ENCODE results near the gene HNRNPF.
"Not testable (repeated sequence)": the region's sequence is repeated elsewhere in the genome, so short reads cannot be mapped to it uniquely, and the experiment has no call there.

The HNRNPF gene

DNA sequence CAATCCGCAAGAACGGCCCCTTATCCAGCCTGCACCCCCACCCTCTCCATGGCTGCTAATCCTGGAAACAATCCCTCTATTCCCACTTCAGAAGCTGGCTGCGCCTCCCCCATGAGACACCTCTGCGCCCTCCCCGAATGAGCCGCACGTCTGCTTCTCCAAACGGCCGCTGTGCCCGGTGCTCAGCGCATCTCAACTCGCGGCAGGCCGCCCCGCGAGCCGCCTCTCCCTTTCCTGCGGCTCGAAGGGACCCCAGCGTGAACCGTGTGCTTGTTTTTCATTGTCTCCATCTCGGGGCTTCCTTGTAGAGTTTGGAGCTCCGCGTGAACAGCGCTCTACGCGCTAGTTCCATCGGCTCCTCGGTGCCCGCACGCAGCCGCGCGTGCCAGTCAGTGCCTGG lies 58.3 kb downstream of the HNRNPF start:
- no peak overlapping the region for H3K27ac Mint-ChIP-seq
- H3K36me3 Mint-ChIP-seq (ENCODE audit: low read depth) = no peaks in the 10 kb centered on the region
- H3K27me3 Mint-ChIP-seq = peaks cover 40% of the 10 kb centered on the region
- H3K4me3 Mint-ChIP-seq = no peak overlapping the region
- peaks cover 12% of the 10 kb centered on the region for H3K4me1 Mint-ChIP-seq (ENCODE audit: low read depth)
- intact Hi-C loops (cut with micrococcal nuclease) = no loop called here
- H3K9me3 Mint-ChIP-seq = no peaks in the 10 kb centered on the region

DNA sequence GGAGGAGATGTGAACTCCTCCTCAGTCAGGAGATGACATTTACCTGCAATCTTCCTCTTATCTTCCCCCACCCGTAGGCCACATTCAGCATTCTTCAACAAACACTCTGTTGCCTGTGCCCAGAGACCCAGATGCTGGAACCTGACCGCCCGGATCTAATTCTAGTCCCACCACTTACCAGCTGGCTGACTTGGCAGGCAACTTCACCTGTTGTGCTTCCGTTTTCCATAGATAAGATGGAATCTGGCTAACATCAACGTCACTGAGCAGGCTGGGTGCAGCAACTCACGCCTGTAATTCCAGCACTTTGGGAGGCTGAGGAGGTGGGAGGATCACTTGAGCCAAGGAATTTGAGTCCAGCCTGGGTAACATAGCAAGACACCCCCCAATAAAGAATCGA lies 58.8 kb downstream of the HNRNPF start:
- intact Hi-C loops (cut with micrococcal nuclease) = no loop called here
- peaks cover 40% of the 10 kb centered on the region for H3K27me3 Mint-ChIP-seq
- H3K4me3 Mint-ChIP-seq = no peak overlapping the region
- peaks cover 10% of the 10 kb centered on the region for H3K4me1 Mint-ChIP-seq (ENCODE audit: low read depth)
- no peaks in the 10 kb centered on the region for H3K9me3 Mint-ChIP-seq
- no peak overlapping the region for H3K27ac Mint-ChIP-seq
- no peaks in the 10 kb centered on the region for H3K36me3 Mint-ChIP-seq (ENCODE audit: low read depth)

DNA sequence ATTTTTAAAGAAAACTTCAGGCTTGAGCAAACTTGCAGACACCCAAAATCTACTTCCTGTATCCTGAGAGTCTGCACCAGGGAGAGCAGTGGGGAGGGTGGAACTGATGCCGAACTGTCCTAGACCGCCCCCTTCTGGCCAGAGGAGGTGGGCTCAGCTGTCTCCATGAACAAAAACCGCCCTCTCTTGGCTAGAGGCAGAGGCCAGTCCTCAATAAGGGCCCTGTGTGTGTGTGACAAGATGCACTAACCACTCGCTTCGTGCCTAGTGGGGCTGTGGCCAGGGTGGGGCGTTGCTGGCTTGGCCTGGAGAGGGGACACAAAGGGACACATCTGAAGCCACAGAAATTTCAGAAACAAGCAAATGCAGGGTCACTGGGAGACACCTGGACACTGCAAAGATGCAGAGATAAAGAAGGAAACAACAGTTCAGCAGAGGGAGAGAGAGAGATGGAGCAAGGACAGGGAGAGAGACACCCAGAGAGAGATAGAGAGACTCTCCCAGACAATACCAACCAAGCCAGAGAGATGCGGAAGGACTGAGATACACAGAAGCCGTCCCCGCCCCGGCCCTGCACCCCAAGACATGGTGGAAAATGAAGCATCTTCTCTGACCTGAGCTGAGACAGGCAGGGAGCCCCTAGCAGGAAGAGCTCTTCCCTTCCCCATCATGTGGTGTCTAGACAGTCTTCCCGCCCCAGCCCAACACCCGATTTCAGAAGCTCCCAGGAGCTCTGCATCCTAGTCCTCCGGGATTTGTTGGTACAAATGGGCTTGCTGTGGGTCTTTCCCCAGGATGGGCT lies 60.3 kb downstream of the HNRNPF start:
- intact Hi-C loops (cut with micrococcal nuclease) = loop anchor here (1.0 to 5.0 kb wide), 3 partner anchors 55 to 481 kb away; no protein-coding TSS in a partner anchor
- Mint-ChIP-seq H3K27me3 (peaks cover 38% of the 10 kb centered on the region), H3K27ac (no peak overlapping the region), H3K4me1 (ENCODE audit: low read depth) (peaks cover 16% of the 10 kb centered on the region), H3K36me3 (ENCODE audit: low read depth) (no peaks in the 10 kb centered on the region), H3K9me3 (no peaks in the 10 kb centered on the region), H3K4me3 (no peak overlapping the region)

DNA sequence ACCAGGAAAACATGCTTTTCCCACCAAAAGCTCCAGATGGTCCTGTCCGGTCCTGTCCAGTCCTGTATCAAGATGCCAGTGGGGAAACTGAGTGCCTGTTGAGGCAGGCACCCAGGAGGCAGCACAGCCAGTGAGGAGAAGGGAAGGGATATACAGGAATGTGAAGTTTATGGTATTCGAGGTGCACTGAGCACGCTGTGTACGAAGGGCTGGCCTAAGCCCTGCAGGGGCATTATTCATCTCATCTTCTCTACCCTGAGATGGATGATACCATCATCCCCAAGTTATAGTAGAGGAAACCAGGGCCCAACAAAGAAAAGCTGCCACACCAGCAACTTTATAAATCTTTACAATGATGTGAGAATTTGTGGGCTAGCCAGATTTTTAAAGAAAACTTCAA lies 61.0 kb downstream of the HNRNPF start:
- Mint-ChIP-seq H3K27ac (no peak overlapping the region), H3K9me3 (no peaks in the 10 kb centered on the region), H3K4me3 (no peak overlapping the region), H3K27me3 (peaks cover 36% of the 10 kb centered on the region), H3K4me1 (ENCODE audit: low read depth) (peaks cover 17% of the 10 kb centered on the region), H3K36me3 (ENCODE audit: low read depth) (no peaks in the 10 kb centered on the region)
- intact Hi-C loops (cut with micrococcal nuclease) = loop anchor here (1.0 to 5.0 kb wide), 3 partner anchors 55 to 481 kb away; no protein-coding TSS in a partner anchor

DNA sequence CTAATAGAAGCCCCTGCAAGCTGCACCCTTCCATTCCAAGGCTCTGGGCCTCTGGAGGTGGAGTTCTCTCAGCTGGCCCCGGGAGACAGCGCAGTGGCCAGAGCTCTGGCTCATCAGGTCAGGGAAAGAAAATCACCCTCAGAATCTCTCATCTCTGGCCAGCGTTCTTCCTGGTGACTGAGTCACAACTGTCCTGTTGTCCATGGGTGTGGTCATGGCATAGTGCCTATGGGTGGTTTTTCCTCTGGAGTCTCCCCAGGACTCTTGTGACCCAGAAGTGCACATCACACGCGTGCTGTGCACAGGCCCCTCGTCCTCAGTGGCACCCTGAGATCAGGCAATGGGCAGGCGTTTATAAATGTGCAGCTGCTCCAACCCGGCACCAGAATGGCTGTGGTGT lies 64.9 kb downstream of the HNRNPF start:
- no peak overlapping the region for H3K4me3 Mint-ChIP-seq
- H3K4me1 Mint-ChIP-seq (ENCODE audit: low read depth) = peaks cover 16% of the 10 kb centered on the region
- H3K27ac Mint-ChIP-seq = no peak overlapping the region
- no peaks in the 10 kb centered on the region for H3K9me3 Mint-ChIP-seq
- intact Hi-C loops (cut with micrococcal nuclease) = no loop called here
- peaks cover 11% of the 10 kb centered on the region for H3K27me3 Mint-ChIP-seq
- H3K36me3 Mint-ChIP-seq (ENCODE audit: low read depth) = no peaks in the 10 kb centered on the region

DNA sequence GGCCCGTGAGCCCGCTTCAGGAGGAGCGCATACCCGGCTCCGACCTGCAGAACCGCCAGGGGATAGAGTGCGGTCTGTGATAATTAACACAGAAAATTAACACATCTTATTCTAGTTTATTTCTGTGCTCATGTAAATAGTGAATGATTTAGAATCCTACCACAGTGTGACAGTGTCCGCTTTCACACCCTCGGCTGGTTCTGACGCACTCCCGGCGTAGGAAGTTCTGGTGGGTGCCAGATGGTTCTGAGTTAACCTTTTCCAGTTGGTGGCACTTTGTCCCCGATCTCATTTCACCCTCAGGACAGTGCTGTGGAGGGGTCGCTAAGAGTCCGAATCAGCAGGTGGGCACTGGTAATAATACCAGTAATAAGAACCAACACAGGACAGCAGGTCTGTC lies 65.9 kb downstream of the HNRNPF start:
- intact Hi-C loops (cut with micrococcal nuclease) = no loop called here
- H3K36me3 Mint-ChIP-seq (ENCODE audit: low read depth) = no peaks in the 10 kb centered on the region
- peaks cover 14% of the 10 kb centered on the region for H3K4me1 Mint-ChIP-seq (ENCODE audit: low read depth)
- no peak overlapping the region for H3K4me3 Mint-ChIP-seq
- no peaks in the 10 kb centered on the region for H3K9me3 Mint-ChIP-seq
- H3K27ac Mint-ChIP-seq = no peak overlapping the region
- H3K27me3 Mint-ChIP-seq = peaks cover 11% of the 10 kb centered on the region

DNA sequence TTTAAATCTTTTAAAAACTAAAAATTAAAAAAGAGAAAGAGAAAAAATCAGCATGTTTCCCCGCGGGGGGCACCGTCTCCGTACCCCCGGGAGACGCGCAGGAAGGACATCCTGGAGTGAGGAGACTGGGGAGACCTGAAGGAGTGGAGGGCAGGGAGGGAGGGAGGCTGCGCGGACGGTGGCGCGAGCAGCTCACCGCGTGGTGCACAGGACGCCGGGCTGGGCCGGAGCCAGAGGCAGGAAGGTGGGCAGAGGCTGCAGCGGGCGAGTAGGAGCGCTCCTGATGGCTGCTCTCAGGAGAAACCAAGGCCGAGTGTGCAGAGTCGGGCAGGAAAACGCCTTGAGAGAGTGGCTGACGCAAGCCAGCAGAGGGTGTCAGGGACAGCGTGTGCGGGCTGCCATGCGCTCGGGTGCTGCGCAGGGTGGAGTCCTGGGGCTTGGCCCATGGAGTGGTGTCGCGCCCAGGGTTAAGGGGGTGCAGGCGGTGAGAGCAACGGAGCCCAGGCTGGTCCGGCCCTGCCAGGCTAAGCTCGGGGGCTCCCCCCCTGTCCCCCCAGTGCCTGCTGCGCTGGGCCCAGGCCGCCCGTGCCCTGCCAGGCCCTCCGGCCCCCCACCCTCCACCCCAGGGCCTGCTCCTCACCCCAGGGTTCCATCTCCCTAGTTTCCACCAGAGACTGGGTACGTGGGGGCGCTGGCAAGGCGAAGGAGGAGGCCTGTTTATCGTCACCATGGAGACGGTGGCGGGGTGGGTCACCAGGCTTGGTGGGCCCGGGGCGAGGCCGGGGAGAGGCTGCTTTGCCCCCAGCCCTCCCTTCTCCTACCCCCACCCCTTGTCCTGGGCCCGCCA lies 66.5 kb downstream of the HNRNPF start:
- Mint-ChIP-seq H3K9me3 (no peaks in the 10 kb centered on the region), H3K4me3 (no peak overlapping the region), H3K4me1 (ENCODE audit: low read depth) (peaks cover 18% of the 10 kb centered on the region)

DNA sequence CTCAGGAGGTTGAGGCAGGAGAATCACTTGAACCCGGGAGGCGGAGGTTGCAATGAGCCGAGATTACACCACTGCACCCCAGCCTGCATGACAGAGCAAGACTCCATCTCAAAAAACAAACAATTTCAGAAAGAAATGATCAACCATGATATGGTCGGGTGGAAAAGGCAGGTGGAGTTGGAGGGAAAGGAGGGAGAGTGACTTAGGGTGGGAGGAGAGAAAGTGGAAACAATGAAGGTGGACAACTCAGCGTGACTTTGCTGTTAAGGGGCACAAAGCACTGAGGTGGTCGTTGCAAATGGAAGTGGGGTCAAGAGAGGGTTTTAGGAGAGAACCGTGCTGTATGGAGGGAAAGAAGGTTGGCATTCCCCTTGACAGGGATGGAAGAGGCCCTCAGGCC lies 67.5 kb downstream of the HNRNPF start:
- no peak overlapping the region for H3K27ac Mint-ChIP-seq
- H3K4me3 Mint-ChIP-seq = no peak overlapping the region
- H3K36me3 Mint-ChIP-seq (ENCODE audit: low read depth) = no peaks in the 10 kb centered on the region
- peaks cover 17% of the 10 kb centered on the region for H3K27me3 Mint-ChIP-seq
- H3K9me3 Mint-ChIP-seq = no peaks in the 10 kb centered on the region
- intact Hi-C loops (cut with micrococcal nuclease) = no loop called here
- H3K4me1 Mint-ChIP-seq (ENCODE audit: low read depth) = peaks cover 26% of the 10 kb centered on the region

More for the DNA sequence above, 66.5 kb downstream of the HNRNPF start:
- intact Hi-C loops (cut with micrococcal nuclease) = no loop called here
- Mint-ChIP-seq H3K27me3 (peaks cover 15% of the 10 kb centered on the region), H3K27ac (no peak overlapping the region), H3K36me3 (ENCODE audit: low read depth) (no peaks in the 10 kb centered on the region)

DNA sequence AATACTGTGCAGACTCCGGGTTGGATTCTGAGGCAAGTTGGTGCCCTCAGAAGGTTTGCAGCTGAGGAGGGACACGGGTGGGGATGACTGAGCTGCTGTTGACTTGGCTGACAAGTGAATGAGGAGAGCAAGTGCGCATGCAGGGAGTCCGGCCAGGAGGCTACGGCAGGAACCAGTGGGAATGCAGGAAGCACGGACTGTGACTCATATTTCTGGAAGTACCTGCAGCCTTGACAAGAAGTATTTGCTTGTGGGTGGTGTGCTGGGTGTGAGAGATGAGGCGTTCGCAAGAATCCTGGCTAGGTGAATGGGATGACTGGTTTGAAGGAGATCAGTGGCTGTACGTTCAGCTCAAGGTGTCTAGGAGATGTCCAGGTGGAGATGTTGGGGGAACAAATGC lies 68.4 kb downstream of the HNRNPF start:
- intact Hi-C loops (cut with micrococcal nuclease) = no loop called here
- Mint-ChIP-seq H3K27ac (no peak overlapping the region), H3K4me3 (no peak overlapping the region), H3K27me3 (peaks cover 17% of the 10 kb centered on the region), H3K36me3 (ENCODE audit: low read depth) (no peaks in the 10 kb centered on the region), H3K9me3 (no peaks in the 10 kb centered on the region), H3K4me1 (ENCODE audit: low read depth) (peaks cover 32% of the 10 kb centered on the region)

DNA sequence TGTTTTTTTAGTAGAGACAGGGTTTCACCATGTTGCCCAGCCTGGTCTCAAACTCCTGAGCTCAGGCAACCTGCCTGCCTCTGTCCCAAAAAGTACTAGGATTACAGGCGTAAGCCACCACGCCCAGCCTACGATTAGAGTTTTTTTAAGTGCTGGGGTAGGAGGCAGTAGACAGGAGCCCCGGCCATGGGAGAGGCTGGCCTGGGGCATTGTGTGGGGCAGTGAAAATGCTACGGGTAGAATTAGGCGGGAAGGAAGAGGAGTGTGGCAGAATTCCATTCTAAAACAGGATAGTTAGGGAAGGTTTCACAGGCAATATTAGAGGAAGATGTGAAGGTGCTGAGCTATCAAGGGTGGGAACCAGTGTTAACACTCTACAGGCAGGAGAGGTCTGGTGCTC lies 68.9 kb downstream of the HNRNPF start:
- peaks cover 37% of the 10 kb centered on the region for H3K4me1 Mint-ChIP-seq (ENCODE audit: low read depth)
- intact Hi-C loops (cut with micrococcal nuclease) = no loop called here
- H3K9me3 Mint-ChIP-seq = no peaks in the 10 kb centered on the region
- H3K27ac Mint-ChIP-seq = no peak overlapping the region
- H3K27me3 Mint-ChIP-seq = peaks cover 17% of the 10 kb centered on the region
- no peaks in the 10 kb centered on the region for H3K36me3 Mint-ChIP-seq (ENCODE audit: low read depth)
- H3K4me3 Mint-ChIP-seq = no peak overlapping the region

DNA sequence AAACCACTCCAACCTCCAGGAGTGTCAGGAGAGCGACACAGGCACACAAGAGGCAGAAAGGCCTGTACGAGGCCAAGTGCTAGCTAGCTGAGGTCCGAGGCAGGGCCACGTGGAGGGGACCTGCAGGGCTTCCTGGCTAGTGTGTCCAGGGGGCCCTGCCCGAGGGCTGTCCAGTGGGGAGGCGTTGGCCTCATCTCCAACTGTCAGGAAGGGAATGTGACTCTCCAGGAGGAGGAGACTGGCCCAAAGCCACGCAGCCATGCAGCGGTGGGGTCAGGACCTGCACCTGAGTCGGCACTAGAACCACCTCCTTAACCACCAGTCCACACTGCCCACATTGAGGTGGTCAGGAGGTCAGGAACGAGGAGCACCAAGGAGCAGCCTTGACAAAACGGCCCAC lies 69.8 kb downstream of the HNRNPF start:
- intact Hi-C loops (cut with micrococcal nuclease) = no loop called here
- H3K9me3 Mint-ChIP-seq = no peaks in the 10 kb centered on the region
- peaks cover 17% of the 10 kb centered on the region for H3K27me3 Mint-ChIP-seq
- H3K36me3 Mint-ChIP-seq (ENCODE audit: low read depth) = no peaks in the 10 kb centered on the region
- no peak overlapping the region for H3K27ac Mint-ChIP-seq
- peaks cover 35% of the 10 kb centered on the region for H3K4me1 Mint-ChIP-seq (ENCODE audit: low read depth)
- no peak overlapping the region for H3K4me3 Mint-ChIP-seq

DNA sequence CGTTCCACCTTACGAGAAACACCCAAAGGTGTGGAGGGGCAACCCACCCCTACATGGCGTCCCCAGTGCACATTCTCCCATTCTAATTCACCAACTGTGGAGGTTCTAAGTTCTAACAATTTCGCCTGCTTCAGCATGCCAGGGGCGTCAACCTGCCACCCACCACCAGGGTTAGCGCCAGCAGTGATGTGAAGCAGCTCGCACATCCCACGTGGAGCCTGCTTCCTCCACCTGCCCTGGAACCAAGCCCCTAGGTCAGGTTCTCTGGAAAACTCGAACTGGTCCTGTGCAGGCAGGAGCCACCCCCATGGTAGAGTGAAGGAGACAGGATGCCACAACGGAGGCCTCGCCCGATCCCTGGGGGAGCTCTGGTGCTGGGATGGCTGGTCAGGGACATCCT lies 70.9 kb downstream of the HNRNPF start:
- Mint-ChIP-seq H3K36me3 (ENCODE audit: low read depth) (no peaks in the 10 kb centered on the region), H3K9me3 (no peaks in the 10 kb centered on the region), H3K4me3 (no peak overlapping the region), H3K27me3 (peaks cover 17% of the 10 kb centered on the region), H3K27ac (no peak overlapping the region), H3K4me1 (ENCODE audit: low read depth) (peaks cover 32% of the 10 kb centered on the region)
- intact Hi-C loops (cut with micrococcal nuclease) = no loop called here

DNA sequence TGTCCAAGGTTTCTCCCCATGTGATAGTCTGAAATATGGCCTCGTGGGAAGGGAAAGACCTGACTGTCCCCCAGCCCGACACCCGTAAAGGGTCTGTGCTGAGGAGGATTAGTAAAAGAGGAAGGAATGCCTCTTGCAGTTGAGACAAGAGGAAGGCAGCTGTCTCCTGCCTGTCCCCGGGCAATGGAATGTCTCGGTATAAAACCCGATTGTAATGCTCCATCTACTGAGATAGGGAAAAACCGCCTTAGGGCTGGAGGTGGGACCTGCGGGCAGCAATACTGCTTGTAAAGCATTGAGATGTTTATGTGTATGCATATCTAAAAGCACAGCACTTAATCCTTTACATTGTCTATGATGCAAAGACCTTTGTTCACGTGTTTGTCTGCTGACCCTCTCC lies 71.5 kb downstream of the HNRNPF start:
- H3K4me3 Mint-ChIP-seq; H3K9me3 Mint-ChIP-seq; intact Hi-C loops (cut with micrococcal nuclease); H3K36me3 Mint-ChIP-seq (ENCODE audit: low read depth); H3K27ac Mint-ChIP-seq: not testable (repeated sequence)
- Mint-ChIP-seq H3K27me3 (peaks cover 17% of the 10 kb centered on the region), H3K4me1 (ENCODE audit: low read depth) (peaks cover 38% of the 10 kb centered on the region)

DNA sequence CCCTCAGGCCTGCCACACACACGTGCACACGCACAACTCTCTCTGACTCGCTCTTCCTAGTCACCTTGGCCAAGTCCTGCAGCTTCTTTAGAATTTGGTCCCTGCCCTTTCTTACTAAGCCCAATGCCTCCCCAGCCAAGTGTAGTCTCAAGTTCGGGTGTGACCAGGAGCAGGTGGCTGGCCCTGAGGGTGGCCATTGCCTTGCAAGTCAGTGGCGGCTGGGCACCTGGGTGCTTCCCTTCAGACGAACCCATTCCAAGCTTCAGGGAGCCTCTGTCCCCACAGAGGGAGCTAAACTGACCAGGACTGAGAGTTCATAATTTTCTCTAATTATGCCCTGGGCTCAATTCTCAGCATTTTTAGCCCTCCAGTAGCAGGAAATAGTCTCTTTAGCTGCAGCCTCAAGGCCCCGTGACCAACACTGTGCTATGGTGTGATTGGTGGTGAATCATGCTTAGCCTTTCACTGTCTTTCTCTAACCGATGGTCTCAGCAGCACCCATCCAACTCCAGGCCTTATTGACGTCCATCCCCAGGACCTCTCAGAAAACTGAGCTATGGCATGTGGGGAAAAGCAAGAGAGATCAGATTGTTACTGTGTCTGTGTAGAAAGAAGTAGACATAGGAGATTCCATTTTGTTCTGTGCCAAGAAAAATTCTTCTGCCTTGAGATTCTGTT lies 72.2 kb downstream of the HNRNPF start:
- intact Hi-C loops (cut with micrococcal nuclease) = no loop called here
- Mint-ChIP-seq H3K36me3 (ENCODE audit: low read depth) (no peaks in the 10 kb centered on the region), H3K27me3 (peaks cover 17% of the 10 kb centered on the region), H3K27ac (no peak overlapping the region), H3K4me1 (ENCODE audit: low read depth) (peaks cover 45% of the 10 kb centered on the region), H3K9me3 (no peaks in the 10 kb centered on the region), H3K4me3 (no peak overlapping the region)

Data from dendritic cell treated with granulocyte-macrophage colony-stimulating factor and Interleukin-4, amounts not matched to agents 40 ng/mL and 50 ng/mL, for 4 days (primary cell).